Measurements from ENCODE around the gene CDNF.

The CDNF gene

DNA sequence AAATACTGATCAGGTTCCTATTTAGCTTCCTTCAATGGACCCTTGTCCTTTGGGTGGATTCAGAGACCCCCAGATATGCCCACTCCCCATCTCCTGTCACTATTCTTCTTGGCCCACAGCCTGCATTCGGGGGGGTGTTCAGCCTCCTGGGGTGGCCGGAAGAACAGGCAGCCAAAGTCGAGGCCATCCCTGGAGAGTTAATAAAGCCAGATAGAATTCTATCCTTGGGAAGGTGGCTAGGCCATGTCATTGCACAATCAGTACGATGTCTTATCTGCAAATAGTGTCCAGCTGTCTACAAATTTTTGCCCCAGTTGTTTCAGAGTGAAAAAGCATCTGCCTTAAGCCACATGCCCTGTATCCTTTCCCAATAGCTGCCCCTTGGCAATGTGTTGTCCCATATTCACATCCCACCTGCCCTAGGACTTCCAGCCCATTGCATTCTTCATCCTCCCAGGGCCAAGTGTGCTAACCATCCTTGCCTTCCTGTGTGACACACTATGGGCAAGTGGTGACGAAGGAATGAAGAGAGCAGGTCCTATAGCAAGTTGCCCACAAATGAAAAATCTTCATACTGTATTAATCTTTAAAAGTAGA, 53.3 kb downstream of the CDNF start:
- no peak for DNase-seq

DNA sequence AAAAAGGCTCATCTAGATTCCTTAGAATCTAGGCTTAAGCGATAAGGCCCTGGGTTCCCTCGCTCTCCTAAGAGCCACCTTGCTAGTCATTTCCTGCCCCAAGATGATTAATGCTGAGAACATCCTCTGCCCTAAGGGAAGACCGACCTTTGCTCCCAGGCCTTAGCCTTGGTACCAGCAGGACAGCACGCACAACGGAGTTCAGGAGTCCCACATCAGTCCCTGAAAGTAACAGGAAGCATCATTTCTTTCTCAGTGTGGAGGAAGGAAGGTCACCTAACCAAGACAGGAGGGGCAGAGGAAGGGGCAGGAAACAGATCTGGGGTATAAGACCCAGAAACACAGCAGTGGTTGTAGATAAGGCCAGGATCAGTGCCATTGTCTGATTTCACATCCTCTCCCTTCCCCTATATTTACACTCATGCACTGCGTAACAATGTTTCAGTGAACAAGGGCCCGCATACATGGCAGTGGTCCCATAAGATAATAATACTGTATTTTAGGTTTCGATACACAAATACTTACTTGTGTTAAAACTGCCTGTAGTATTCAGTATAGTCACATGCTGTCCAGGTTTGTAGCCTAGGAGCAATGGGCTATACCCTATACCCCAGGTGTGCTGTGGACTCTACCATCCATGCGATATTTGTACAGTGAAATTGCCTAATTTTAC, 55.0 kb downstream of the CDNF start:
- DNase-seq = no peak

DNA sequence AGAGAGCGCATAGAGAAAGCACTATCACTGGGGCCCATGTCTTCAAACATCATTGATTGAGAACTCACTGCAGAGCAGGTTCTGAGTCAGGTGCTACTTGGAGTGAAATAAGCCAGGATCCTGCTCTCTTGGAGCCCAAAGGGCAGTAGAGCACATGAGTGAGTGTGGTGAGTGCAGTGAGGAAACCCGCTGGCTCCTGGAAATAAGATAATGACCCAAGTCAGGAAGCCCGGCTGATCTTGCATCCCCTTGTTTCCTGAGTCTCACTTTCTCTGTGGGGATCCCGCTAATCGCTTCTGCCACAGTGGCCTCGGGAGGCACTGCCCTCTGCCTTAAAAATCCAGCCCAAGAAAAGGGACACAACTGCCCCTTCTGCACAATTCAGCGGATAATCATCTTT, 56.1 kb downstream of the CDNF start:
- no peak for DNase-seq

- DNase-seq = no peak
Measured at GRCh38 chr10:14779001-14779651, 58.7 kb downstream of the CDNF start.

- DNase-seq = no peak
Measured at GRCh38 chr10:14776546-14776945, 61.3 kb downstream of the CDNF start.

DNA sequence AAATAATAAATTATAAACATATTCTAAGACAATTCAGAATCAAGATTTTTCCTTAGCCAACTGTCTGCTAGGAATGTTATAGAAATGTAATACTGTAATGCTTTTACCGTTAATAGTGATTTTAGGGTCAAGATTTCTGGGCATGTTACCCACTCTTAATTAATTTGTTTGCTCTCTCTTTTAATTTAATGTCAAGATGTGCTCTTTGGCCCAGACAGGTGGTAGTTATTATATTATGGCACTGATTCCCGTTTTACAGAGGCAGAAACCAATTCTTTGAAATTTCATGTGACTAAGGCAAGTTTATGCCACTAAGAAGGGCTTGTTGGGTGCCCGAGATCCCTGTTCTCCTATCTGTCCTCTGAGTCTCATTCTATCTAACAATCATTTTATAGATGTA, 62.2 kb downstream of the CDNF start:
- no peak for DNase-seq

DNA sequence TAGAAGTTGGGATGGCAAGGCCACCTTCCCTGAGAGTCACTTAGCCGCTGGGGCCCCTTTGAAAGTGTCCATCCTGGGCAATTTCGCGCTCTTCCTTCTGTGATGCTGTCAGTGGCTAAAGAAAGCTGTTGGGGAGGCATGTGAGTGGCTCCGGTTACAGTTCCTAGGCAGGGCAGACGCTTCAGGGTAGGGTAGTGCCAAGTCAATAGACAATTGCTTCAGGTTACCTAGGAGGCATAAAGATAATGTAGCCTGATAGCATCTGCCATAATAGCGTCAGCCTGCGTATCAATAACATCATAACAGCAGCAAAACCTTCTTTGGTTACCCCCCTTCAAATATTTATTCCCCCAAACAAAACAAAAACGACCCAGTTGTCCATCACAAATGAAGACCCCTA, 63.0 kb downstream of the CDNF start, which contains the start of gene FAM107B:
Gene FAM107B, minus strand, starts transcription at position 101 of the 400 bp plus-strand sequence. CDS start 234 bp downstream, outside the sequence.
- DNase-seq = no peak

- DNase-seq = no peak
Measured at GRCh38 chr10:14774214-14774580, 63.6 kb downstream of the CDNF start.

DNA sequence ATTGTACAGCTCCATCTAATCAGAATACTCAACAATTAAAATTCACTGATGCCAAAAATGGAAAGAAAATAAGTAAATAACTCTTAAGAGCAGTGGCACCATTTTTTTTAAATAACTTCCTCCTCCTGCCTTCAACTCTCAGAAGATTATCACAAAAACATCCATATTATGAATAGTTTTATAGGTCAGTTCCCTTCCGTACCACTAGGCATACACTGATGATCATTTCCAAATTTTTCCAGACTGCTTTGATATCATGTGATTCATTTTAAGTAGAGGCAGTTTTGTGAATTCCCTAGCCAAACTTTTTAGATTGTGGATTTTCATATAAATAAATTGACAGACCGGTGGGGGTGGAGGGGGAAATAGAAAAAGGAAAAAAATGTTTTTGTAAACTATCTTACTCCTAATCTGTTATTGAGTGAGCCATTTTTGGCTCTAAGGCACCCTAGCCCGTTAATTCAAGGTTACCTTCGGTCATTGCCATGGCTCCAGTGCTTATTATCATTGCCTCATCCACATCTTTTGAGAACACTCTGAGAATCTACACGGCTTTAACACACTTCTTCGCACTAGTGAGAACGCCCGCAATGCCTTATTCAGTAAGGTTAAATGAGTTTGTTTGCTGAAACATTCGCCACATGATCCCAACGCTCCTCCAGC, 64.2 kb downstream of the CDNF start:
- no peak for DNase-seq

DNA sequence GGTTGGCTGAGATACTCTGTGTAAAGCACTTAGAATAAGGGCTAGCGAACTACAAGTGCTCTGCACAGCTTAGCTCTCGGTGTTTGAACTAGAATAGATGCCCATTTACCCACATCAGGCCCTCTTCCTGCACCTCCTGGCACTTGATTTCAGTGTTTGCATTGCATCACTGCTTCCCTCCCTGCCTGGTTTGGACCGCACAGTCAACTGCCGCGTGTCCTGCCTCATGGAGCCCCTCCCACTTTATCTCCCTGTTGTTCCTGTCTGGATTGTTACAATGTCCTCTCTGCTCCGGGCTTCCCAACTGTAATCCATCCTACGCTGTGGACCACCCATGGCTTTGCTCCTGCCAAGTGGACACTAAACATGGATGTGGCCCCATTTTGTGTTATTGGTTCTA, 65.4 kb downstream of the CDNF start:
- DNase-seq = no peak

DNA sequence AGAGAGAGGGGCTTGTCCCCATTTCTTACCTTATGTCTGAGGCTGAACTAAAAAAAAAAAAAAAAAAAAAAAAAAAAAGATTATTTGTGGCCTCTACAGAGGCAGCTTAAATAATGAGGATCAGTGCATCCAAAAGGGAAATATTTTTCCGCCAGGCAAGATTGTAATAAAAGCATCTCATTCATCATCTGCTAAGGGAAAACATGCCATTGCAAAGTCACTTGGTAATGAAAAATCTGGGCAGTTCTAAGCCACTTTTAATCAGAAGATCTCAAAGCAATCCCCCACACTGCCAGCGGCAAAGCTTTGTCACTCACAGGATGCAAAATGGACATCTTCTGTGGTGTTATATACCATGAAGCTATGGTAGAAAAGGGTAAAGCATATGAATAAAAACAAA, 66.9 kb downstream of the CDNF start:
- no peak for DNase-seq
